ENCODE results near the gene GNB1L.

GNB1L gene

GRCh38 chr22:19821523-19822300 is 33.0 kb downstream of the GNB1L start:
- no peak for DNase-seq

DNA sequence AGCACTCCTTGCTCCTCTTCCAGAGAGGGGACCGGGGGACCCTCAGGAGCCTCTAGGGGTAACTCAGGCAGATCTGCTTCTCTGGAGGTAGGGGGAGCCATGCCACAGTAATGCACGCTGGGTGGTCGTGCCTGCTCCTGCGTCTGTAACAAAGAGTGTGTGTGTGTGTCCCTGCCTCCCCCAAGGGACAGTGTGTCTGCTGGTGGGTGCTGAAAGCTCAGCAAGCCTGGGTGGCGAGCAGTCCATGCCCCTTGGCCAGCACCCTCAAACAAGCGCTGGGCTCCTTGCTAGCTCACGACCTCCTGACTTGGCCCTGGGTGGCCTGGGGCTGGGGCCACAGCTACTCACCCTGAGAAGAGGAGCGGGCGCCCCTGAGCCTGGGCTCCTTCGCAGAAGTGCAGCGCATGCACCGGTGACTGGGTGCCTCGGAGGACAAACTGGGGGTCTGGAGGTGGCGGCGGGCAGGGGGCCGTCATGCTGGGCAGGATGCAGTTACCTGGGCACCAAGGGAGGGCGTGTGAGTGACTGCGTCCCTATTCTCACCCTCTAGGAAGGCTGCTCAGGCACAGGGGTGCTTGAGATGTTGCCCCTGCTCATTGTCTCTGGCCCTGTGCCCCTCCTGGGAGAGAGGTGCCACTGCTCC is 33.7 kb downstream of the GNB1L start:
- DNase-seq = no peak

- DNase-seq = no peak
These were observed 34.5 kb downstream of the GNB1L start for GRCh38 chr22:19819911-19820879.

GRCh38 chr22:19819208-19819910 is 35.3 kb downstream of the GNB1L start:
- no peak for DNase-seq

DNA sequence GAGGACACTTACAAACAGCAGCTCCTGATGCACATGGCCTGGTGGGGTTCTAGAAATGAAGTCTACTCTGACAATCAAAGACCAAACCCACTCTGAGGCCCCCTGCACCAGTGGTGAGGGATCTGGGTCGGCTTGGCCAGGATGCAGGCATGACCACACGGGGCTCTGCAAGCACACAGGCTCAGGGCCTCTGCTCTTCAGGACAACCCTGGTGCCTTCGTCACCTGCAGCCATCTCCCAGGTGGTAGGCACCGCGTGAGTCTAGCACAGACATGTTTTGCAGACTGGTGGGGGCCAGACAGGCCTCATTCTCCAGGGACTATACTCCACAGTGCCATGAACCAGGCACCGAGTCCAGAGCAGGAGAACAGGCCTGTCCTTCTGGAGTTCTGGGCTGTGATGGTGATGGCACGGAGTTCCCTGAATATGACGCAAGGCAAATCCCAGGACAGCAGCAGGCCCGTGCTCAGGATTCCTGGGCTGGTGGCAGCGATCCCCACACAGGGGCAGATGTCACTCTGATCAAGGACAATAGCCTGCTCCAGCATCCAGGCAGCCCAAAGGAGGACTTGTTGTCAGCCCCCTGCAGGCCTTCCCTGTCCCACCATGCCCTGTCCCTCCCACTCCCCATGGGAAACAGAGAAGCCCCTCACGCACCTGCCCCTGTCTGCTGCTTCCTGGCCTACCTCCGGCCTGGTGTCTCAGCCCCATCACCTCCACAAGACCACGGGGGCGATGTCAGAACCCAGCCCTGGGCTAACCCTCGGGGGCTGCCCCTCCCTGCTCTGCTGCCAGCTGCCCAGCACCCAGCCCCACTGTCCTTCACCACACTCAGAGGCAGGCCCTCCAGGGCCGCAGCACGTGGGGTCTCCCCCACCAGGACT is 36.1 kb downstream of the GNB1L start:
- DNase-seq = no peak

- no peak for DNase-seq
These were observed 38.1 kb downstream of the GNB1L start for GRCh38 chr22:19816372-19817119.

DNA sequence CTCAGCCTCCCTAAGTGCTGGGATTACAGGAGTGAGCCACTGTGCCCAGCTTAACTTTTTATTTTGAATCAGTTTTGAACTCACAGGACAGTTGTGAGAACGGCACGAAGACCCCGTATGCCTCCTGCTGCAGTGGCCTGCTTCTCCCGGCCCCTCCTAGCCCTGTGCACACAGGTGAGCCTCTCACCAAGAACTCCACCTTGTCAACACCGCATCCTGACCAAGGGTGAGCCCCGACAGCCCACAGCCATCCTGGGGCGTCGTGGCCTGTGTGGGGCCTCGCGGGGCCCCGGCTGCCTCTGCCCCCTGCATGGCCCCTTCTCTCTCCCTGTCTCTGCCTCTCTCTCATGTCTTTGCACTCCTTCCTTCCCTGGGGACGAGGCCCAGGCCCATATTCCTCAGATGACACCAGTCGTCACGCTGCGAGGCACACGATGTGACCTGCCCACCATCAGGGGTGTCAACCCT is 38.8 kb downstream of the GNB1L start:
- DNase-seq = no peak

DNA sequence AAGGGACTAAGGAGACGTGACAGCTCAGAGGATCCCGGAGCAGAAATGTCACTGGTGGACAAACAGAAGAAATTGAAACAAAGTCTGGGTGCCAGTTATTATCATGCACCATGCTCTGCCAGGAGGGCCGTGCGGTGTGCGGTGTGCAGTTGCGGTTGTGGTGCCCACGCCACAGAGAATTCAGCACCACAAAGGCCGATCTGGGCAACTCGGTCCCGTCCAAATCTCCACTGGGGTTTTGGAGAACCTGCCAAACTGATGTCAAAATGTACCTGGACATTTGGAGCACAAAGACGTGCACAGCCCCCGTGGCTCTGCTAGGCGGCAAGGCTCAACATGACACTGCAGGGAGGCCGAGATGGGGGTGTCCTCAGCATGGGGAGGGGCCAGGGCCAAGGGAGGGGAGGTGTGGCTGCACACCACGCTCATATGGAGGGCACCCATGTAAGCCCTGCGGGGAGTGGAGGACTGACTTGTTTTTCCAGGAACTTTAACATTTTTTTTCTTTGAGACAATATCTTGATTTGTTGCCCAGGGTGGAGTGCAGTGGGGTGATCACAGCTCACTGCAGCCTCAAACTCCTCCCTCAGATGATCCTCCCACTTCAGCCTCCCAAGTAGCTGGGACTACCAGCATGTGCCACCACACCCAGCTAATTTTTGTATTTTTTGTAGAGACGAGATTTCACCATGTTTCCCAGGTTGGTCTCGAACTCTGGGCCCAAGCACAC is 39.4 kb downstream of the GNB1L start:
- no peak for DNase-seq

- DNase-seq = no peak
These were observed 40.2 kb downstream of the GNB1L start for GRCh38 chr22:19814428-19814827.

DNA sequence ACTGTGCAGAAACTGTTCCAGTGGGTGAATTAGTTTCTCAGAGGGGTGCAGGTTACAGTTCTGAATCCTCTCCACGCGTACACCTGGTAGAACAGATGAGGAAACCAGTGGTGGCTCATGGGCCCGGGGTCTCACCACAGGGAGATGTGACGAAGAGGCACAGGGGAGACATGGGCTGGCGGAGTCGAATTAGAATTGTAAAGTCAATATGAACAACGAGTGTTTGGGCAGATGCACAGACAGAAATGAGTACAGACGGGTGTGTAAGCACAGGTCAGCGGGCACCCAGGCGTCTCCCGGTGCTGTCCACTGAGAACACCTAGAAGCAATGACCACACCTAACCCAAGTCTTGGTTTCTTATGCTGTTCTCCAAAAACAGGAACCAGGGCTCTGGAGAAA is 41.8 kb downstream of the GNB1L start:
- DNase-seq = no peak

GRCh38 chr22:19811811-19812771 is 42.6 kb downstream of the GNB1L start:
- no peak for DNase-seq

GRCh38 chr22:19811211-19811621 is 43.5 kb downstream of the GNB1L start:
- DNase-seq = no peak

DNA sequence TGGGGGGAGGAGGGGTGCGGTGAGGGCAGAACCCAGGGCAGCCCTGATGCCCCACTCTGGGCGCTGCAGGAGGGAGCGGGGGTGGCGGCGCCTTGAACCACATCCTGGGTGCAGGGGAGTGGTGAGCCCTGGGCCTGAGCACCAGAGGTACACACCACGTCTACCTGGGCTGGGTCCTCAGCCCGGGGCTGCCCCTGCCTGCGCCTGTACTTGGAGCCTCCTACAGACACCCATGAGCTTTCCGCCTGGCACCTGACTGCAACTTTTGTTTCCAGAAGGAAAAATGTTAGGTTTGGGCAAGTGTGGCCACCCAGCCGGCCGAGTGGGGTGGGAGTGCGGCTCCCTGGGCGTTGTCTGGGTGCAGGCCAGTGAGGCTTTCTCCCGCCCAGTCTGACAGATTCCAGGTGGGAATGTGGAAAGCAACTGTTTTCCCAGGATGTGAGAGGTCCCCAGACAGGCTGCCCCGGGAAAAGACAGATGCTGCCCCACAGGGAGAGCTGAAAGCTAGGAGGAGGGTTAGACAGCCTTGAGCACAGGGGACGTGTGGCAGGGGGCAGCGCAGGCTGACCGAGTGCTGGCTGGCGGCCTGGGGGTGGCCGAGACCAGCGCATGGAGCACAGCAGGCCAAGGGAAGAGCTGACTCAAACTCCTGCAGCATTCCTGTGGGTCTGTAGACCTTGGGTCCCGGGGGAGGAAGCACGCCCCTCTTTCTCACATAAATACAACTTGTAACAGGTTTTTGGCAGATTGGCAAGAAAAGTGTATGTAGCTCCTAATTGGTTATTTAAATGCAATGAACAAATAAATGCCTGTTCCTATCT is 44.1 kb downstream of the GNB1L start:
- DNase-seq = no peak

- no peak for DNase-seq
These were observed 44.9 kb downstream of the GNB1L start for GRCh38 chr22:19809741-19810140.

DNA sequence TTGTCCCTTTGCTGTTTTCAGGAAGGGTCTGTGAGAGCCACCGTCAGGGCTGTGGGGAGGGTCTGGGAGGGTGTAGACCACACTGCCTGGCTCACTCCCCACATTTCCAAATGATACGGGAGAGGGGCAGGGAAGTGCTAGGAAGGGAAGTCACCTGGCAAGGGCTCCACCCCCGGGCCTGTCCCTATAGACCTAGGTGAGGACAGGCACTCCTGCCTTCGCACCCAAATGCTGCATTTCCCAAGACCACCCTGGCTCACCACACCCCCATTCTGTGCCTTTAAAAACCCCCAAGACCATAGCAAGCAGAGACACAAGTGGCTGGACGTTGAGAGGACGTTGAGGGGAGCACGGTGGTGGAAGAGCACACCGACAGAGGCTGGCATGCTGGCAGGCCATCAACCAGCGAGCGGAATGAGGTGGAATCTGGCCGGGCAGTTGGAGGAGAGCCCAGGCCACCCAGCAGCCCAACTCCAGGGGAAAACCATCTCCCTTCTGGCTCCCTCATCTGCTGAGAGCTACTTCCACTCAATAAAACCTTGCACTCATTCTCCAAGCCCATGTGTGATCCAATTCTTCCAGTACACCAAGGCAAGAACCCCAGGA is 45.7 kb downstream of the GNB1L start:
- DNase-seq = no peak

DNA sequence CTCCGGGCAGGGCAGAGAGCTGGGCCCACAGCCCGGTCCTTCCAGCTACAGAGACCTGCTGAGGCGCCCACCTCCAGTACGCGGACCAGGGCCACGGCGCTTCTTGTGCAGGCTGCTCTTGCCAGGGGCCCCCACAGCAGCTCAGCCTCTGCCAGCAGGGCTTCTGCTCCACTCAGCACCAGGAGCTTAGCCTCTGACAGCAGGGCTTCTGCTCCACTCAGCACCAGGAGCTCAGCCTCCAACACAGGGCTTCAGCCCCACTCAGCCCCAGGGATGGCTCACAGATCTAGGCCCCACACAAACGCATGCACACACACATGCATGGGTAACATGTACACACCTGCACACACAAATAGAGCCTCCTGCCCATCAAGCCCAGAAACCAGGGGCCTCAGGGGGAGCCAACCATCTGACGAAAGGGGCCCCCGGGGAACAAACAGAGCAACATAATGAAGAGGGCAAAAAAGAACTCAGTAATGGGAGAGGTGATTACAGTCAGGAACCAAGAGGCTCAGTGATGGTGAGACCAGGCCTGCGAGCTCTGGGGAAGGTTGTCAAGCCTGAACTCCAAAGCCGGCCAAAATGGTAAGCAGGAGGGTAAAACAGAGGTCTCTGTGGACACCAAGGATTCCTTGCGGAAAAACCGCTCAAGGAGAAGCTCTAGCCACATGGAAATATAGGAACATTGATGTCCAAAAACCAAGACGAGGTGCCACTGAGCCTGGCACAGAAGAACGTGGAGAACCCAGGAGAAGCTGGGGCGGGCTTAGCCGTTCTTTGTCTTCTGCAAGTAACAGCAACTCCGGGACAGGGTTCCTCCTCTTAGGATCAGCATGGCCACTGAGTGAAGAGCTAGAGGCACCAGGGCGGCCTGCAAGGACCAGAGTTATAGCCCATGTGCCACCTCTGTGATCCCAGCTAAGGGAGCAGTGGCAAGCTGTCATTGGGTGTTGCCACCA is 46.5 kb downstream of the GNB1L start:
- no peak for DNase-seq

Data from NCI-H774 (cell line).